Measurements from ENCODE around the gene ACOT7. TPM values are rescaled to one million over a fixed set of nuclear protein-coding genes. Genes with fewer than 3 reads are reported as not detected.

The ACOT7 gene
- total RNA-seq, 1 donor from 2014 or later, result 40.0 TPM

GRCh38 chr1:6424000-6424565 is 30.5 kb upstream of the ACOT7 start:
- Mint-ChIP-seq H3K27ac (no peak overlapping the region), H3K9me3 (no peaks in the 10 kb centered on the region), H3K4me1 (ENCODE audit: unreplicated experiment) (no peaks in the 10 kb centered on the region), H3K27me3 (peaks cover 73% of the 10 kb centered on the region), H3K36me3 (no peaks in the 10 kb centered on the region), H3K4me3 (peak overlapping the region; percentile 14)
- no peak for DNase-seq (ENCODE audit: extremely low spot score, unreplicated experiment)
- no peak for TF ChIP-seq CTCF (conservative IDR thresholded peaks at IDR 0.05)

DNA sequence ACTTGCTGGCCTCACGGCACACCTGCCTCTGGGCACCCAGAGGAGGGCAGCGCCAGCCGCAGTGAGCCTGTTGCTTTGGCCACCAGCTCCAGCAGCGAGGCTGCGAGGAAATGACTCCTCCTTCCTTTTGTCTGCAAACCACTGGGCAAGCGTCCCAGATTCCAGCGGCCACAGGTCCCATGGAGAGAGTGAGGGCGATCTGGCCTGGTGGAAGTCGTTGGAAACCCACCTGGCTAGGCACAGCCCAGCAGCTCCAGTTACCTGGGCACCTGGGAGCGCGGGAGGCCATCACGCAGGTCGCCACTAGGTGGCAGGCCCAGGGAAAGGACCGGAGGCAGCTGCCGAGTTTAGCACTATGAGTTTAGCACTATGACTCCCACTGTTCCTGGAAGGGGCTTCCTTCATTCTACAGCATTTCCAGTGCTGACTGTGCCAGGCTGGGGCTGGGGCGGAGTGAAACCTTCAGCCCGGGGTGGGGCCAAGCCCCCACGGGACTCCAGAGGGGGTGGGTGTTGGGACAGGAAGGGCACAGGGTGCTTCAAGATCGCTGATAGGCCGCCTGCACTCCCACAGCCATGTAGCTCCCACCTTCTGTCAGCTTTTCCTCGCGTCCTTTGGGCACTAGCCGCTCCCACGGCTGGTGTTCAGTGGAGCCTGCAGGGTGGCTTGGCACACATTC is 29.9 kb upstream of the ACOT7 start:
- Mint-ChIP-seq H3K27me3 (peaks cover 77% of the 10 kb centered on the region), H3K27ac (no peak overlapping the region), H3K9me3 (no peaks in the 10 kb centered on the region), H3K36me3 (no peaks in the 10 kb centered on the region), H3K4me3 (peak overlapping the region; percentile 20), H3K4me1 (ENCODE audit: unreplicated experiment) (no peaks in the 10 kb centered on the region)
- peak; percentile 82 for TF ChIP-seq CTCF (conservative IDR thresholded peaks at IDR 0.05)
- no peak for DNase-seq (ENCODE audit: extremely low spot score, unreplicated experiment)

DNA sequence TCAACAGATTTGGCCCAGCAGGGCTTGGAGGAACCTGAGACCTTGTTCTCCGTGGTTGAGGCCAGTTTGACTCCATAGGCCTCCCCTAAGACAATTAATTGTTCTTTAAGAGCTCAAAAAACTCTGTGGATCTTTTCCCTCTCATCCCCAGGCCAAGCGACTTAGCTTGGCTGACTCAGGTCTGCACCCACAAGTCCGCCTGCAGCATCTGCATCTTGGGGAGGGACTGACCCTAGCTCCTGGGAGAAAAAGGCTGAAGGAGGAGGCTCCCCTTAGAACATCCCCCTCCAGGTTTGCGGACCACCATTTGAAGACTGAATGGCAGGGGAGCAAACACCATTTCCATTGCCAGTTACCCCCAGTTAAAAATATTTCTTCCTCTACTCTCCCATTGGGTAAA is 27.7 kb upstream of the ACOT7 start:
- Mint-ChIP-seq H3K9me3 (no peaks in the 10 kb centered on the region), H3K27me3 (peaks cover 83% of the 10 kb centered on the region), H3K4me3 (peak overlapping the region; percentile 71), H3K4me1 (ENCODE audit: unreplicated experiment) (no peaks in the 10 kb centered on the region), H3K36me3 (no peaks in the 10 kb centered on the region), H3K27ac (peak overlapping the region; percentile 63)
- no peak for TF ChIP-seq CTCF (conservative IDR thresholded peaks at IDR 0.05)
- no peak for DNase-seq (ENCODE audit: extremely low spot score, unreplicated experiment)

- no peak for TF ChIP-seq CTCF (conservative IDR thresholded peaks at IDR 0.05)
- DNase-seq (ENCODE audit: extremely low spot score, unreplicated experiment), result no peak
- Mint-ChIP-seq H3K36me3 (no peaks in the 10 kb centered on the region), H3K27me3 (peaks cover 83% of the 10 kb centered on the region), H3K9me3 (no peaks in the 10 kb centered on the region), H3K27ac (peak overlapping the region; percentile 63), H3K4me1 (ENCODE audit: unreplicated experiment) (no peaks in the 10 kb centered on the region), H3K4me3 (peak overlapping the region; percentile 71)
Measured at GRCh38 chr1:6420454-6421042, 27.0 kb upstream of the ACOT7 start.

DNA sequence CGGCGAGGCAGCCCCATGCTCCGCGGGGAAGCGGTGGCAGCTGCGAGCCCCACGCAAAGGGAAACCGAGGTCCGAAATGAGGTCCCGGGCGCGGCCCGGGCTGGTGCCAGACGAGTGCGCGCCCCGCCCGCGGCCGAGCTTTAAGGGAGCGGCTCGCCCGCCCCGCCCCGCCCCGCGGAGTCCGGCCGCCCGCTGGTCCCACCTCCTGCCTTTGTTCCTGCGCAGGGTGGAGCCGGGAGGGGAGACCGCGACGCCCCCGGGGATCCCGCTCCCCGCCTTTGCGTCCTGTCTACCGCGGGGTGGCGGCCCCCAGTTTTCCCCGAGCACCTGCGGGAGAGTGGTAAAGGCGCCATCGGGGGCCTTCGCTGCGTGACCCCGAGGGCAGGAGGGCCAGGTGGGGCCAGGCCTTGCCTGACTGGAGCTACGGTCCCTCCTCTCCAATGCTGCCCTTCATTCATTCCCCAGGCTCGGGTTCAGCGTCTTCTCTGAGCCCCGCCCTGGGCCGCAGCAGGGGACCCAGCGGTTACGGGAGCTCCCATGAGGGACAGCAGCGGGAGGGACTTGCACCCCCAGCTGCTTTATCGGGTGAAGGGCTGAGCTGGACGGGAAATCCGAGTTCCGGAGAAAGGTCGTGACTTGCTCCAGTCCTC is 26.4 kb upstream of the ACOT7 start, which contains the start of gene HES2:
HES2 (minus strand) TSS at position 116 of the 650 bp plus-strand sequence; CDS start at position 17, 99 bp downstream.
- no peaks in the 10 kb centered on the region for H3K9me3 Mint-ChIP-seq
- H3K4me3 Mint-ChIP-seq, result peak within 1 kb of the TSS; percentile 81
- no peaks in the 10 kb centered on the region for H3K36me3 Mint-ChIP-seq
- H3K27me3 Mint-ChIP-seq, result peaks cover 85% of the 10 kb centered on the region
- no peak for TF ChIP-seq CTCF (conservative IDR thresholded peaks at IDR 0.05)
- DNase-seq (ENCODE audit: extremely low spot score, unreplicated experiment), result no peak
- no peak within 1 kb of the TSS for H3K27ac Mint-ChIP-seq
- peaks cover under 1% of the 10 kb centered on the region for H3K4me1 Mint-ChIP-seq (ENCODE audit: unreplicated experiment)

All from type B pancreatic cell (in vitro differentiated cells).